Body of pancreas (tissue), 4 donors: ENCODE results near the gene CCDC60.

Experiments used
- CTCF ChIP-seq, 7 experiments: fragments of 450-650 bp in 4 of 7; fragments of 200-600 bp in 3 of 7; sonication (generic) in 3 of 7; IDR thresholded peaks; one replicate each; pipeline ENCODE4 v1.5.1; 2016 to 2019; ENCODE audit warnings: antibody characterized with exemption in 7 of 7
- POLR2A ChIP-seq, 3 donors: fragments of 450-650 bp; IDR thresholded peaks; one replicate each; pipeline ENCODE4 v1.6.1; 2016; ENCODE audit warnings: antibody characterized with exemption in 3 of 3, mild to moderate bottlenecking in 2 of 3

- no peak for TF ChIP-seq POLR2A (IDR thresholded peaks at IDR 0.05)
- no peak for TF ChIP-seq CTCF (IDR thresholded peaks at IDR 0.05)
Observed at GRCh38 chr12:119432949-119433348, 98.4 kb downstream of the CCDC60 start.
